SU-DHL-6 (cell line): ENCODE data around the gene LIMD2.

Source experiments
- H2AFZ ChIP-seq: fragments of 200-600 bp; sonication (generic); 2 replicates; pipeline ENCODE4 v1.6.1; 2014; ENCODE audit warnings: low read depth, mild to moderate bottlenecking, moderate library complexity, mixed read lengths, antibody characterized with exemption, low read length; ENCODE audit not compliant: severe bottlenecking
- H3F3A ChIP-seq: fragments of 200-600 bp; shearing (Covaris generic); 2 replicates; pipeline ENCODE4 v1.6.0; 2016; ENCODE audit warnings: antibody characterized with exemption, mild to moderate bottlenecking; ENCODE audit not compliant: insufficient read depth
- H3K27ac ChIP-seq: fragments of 200-600 bp; sonication (generic); 2 replicates; pipeline ENCODE4 v1.5.1; 2016; ENCODE audit warnings: low read depth, mild to moderate bottlenecking, low read length, moderate library complexity, mixed read lengths
- H3K27me3 ChIP-seq: fragments of 200-600 bp; sonication (generic), shearing (Covaris generic); 2 replicates; pipeline ENCODE4 v1.6.0; 2014; ENCODE audit warnings: mild to moderate bottlenecking, low read length
- H3K36me3 ChIP-seq: fragments of 200-600 bp; sonication (generic); 2 replicates; pipeline ENCODE4 v1.6.1; 2014; ENCODE audit warnings: mild to moderate bottlenecking, low read length, mixed read lengths
- H3K4me2 ChIP-seq: fragments of 300-600, 200-600 bp; shearing (Covaris generic), sonication (generic); 2 replicates; pipeline ENCODE4 v1.6.0; 2014; ENCODE audit warnings: low read length, low read depth, mild to moderate bottlenecking; ENCODE audit not compliant: poor library complexity, severe bottlenecking
- H3K4me3 ChIP-seq: fragments of 200-600 bp; sonication (generic); 2 replicates; pipeline ENCODE4 v1.5.1; 2014; ENCODE audit warnings: antibody characterized with exemption, low read length, mild to moderate bottlenecking, mixed read lengths; ENCODE audit not compliant: insufficient read depth, poor library complexity, severe bottlenecking
- H3K79me2 ChIP-seq: fragments of 200-600 bp; sonication (generic); 2 replicates; pipeline ENCODE4 v1.6.1; 2014; ENCODE audit warnings: mild to moderate bottlenecking, low read length, moderate library complexity; ENCODE audit not compliant: insufficient read depth
- H3K9ac ChIP-seq: fragments of 200-600 bp; sonication (generic); 2 replicates; pipeline ENCODE4 v1.7.0; 2014; ENCODE audit warnings: mild to moderate bottlenecking, low read length
- H3K9me2 ChIP-seq: fragments of 200-600 bp; sonication (generic); replicated peaks from 2 replicates; pipeline ENCODE4 v1.6.1; 2014; ENCODE audit warnings: low read length; ENCODE audit not compliant: insufficient read depth
- H3K9me3 ChIP-seq: fragments of 200-600 bp; sonication (generic); 2 replicates; pipeline ENCODE4 v1.6.1; 2014; ENCODE audit warnings: low read length, mixed read lengths; ENCODE audit not compliant: insufficient read depth
- H4K20me1 ChIP-seq: fragments of 200-600 bp; sonication (generic); 2 replicates; pipeline ENCODE4 v1.6.1; 2014; ENCODE audit warnings: low read depth, mild to moderate bottlenecking, antibody characterized with exemption, low read length, moderate library complexity, mixed read lengths
- EZH2phosphoT487 ChIP-seq: fragments of 200-600 bp; sonication (generic), shearing (Covaris generic); conservative IDR thresholded peaks from 2 replicates; pipeline ENCODE4 v1.6.1; 2018; ENCODE audit warnings: mild to moderate bottlenecking, antibody characterized with exemption, low read length, moderate library complexity, mixed read lengths
- TF ChIP-seq, protein P1 (sequence below): fragments of 200-600 bp; sonication (generic); IDR thresholded peaks from one replicate; pipeline ENCODE4 v1.5.1; 2017; ENCODE audit warnings: antibody characterized with exemption, mild to moderate bottlenecking, low read length, moderate library complexity; ENCODE audit not compliant: insufficient read depth, poor library complexity, severe bottlenecking

LIMD2 gene

DNA sequence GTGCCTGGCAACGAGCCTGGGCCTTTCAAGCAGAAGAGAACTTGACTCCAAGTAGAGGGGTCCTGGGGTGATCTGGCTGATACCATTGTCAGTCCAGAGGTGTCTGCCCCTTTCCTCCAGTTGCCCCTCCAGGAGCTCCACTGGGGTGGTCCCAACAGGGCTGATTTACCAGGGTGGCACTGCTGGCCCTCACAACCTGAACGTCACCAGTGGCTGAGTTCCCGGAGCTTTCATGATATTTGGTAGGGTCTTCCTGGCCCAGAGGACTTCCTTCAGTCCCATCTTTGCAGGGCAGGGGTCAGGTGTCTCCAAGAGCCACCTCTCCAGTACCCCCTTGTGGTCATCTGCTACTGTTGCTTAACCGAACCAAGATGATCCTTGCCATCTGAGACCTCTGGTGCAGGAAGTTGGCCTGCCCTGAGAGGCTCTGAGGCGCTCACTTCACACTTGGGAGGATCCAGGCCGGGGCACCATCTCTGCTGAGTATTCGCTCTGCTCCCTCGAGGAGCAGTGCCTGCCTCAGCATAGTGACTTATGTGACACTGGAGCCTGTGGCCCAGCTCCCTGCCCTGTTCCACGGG, 3.5 kb downstream of the LIMD2 start:
- Histone ChIP-seq H3K27me3 (no peaks in the 10 kb centered on the region), H3K9ac (peak overlapping the region; percentile 99), H3K36me3 (no peaks in the 10 kb centered on the region; the same call in 1 of the 2 replicates), H3K9me3 (no peaks in the 10 kb centered on the region), H4K20me1 (no peaks in the 10 kb centered on the region), H3K4me2 (peak overlapping the region; percentile 93), H3K27ac (peak overlapping the region; percentile 98), H3K9me2 (no peaks in the 10 kb centered on the region), H3K4me3 (no peak overlapping the region), H2AFZ (no peak overlapping the region), H3F3A (peaks cover 38% of the 10 kb centered on the region), H3K79me2 (peaks cover 12% of the 10 kb centered on the region)
- TF ChIP-seq, protein P1, sequence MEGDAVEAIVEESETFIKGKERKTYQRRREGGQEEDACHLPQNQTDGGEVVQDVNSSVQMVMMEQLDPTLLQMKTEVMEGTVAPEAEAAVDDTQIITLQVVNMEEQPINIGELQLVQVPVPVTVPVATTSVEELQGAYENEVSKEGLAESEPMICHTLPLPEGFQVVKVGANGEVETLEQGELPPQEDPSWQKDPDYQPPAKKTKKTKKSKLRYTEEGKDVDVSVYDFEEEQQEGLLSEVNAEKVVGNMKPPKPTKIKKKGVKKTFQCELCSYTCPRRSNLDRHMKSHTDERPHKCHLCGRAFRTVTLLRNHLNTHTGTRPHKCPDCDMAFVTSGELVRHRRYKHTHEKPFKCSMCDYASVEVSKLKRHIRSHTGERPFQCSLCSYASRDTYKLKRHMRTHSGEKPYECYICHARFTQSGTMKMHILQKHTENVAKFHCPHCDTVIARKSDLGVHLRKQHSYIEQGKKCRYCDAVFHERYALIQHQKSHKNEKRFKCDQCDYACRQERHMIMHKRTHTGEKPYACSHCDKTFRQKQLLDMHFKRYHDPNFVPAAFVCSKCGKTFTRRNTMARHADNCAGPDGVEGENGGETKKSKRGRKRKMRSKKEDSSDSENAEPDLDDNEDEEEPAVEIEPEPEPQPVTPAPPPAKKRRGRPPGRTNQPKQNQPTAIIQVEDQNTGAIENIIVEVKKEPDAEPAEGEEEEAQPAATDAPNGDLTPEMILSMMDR: peak; percentile 29
- TF ChIP-seq EZH2phosphoT487: no peak

DNA sequence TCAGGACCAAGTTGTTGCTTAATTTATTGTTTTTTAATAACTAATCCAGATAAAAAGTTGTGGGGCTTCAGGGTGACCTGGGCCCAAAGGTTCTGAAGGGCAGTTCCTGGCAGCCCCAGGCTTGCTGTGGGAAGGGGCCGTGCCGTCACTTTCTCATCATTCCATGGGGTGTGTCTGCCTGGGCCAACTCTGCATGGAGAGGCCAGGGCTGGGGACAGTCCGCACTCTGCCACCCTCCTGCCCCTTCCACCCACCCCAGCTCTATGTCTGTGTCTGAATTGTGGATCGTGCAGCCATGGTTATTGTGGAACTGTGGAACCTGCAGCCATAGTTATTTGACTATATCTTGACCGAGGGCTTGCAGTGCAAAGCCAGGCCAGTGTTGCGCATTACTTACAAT, 4.0 kb downstream of the LIMD2 start:
- no peaks in the 10 kb centered on the region for H3K9me2 ChIP-seq
- H4K20me1 ChIP-seq: no peaks in the 10 kb centered on the region
- no peak overlapping the region for H3K4me3 ChIP-seq
- H3K9ac ChIP-seq: no peak overlapping the region
- H3K27me3 ChIP-seq: no peaks in the 10 kb centered on the region
- H3K9me3 ChIP-seq: no peaks in the 10 kb centered on the region
- no peak for TF ChIP-seq EZH2phosphoT487
- TF ChIP-seq, protein P1: no peak
- peaks cover 32% of the 10 kb centered on the region for H3F3A ChIP-seq
- no peak overlapping the region for H3K4me2 ChIP-seq
- H3K36me3 ChIP-seq: no peaks in the 10 kb centered on the region; the same call in 1 of the 2 replicates
- peaks cover 12% of the 10 kb centered on the region for H3K79me2 ChIP-seq
- no peak overlapping the region for H2AFZ ChIP-seq
- H3K27ac ChIP-seq: peak overlapping the region; percentile 98

DNA sequence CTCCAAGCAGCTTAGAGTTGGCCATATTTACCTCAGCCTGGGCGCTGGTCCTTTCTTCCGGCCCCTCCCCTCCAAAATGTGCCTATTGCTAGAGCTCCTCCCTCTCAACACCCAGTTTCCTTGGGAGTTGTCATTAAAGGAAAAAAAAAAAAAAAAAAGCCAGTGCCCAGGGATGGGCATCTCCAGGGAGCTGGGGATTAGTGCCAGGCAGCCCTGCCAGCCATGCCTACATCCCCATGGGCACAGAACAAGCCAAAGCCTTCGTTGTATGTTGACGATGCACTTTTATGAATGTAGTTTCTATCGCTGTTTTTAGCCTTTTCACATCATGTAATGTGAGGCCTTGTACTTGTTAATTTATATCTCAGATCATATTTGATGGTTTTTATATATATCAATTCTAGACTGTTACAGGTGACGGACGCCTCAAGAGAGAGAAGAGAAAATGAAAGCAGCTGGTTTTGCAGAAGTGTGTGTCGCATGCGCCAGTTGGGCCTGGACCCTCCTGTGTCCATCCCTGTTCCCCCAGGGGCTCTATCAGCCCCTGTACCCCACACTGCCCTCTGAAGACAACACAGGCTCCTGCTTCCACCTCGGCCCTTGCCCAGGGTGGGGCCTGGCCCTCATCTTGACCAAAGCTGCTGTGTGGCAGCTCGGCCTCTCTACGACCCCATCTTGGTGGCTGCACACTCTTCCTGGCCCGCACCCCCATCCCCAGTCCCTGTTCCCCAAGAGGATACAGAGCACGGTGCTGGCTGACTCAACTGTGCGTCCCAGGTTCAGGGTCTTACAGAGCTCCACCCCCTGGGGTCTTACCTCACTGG, 4.8 kb downstream of the LIMD2 start:
- H3K9me2 ChIP-seq: no peaks in the 10 kb centered on the region
- H3K27ac ChIP-seq: peak overlapping the region; percentile 98

More for the DNA sequence above, 4.8 kb downstream of the LIMD2 start:
- no peak overlapping the region for H3K9ac ChIP-seq
- H3K36me3 ChIP-seq: no peaks in the 10 kb centered on the region; the same call in 1 of the 2 replicates
- H3K4me2 ChIP-seq: no peak overlapping the region
- no peaks in the 10 kb centered on the region for H4K20me1 ChIP-seq
- no peak overlapping the region for H3K4me3 ChIP-seq
- peaks cover 12% of the 10 kb centered on the region for H3K79me2 ChIP-seq
- H3K9me3 ChIP-seq: no peaks in the 10 kb centered on the region
- TF ChIP-seq, protein P1: no peak
- H2AFZ ChIP-seq: no peak overlapping the region
- H3F3A ChIP-seq: peaks cover 30% of the 10 kb centered on the region
- no peaks in the 10 kb centered on the region for H3K27me3 ChIP-seq
